ENCODE data around the gene ZNF429.
"Not testable (repeated sequence)": the region's sequence is repeated elsewhere in the genome, so short reads cannot be mapped to it uniquely, and the experiment has no call there.

ZNF429 gene

GRCh38 chr19:21519488-21519887 is 14.1 kb downstream of the ZNF429 start:
- no peak for DNase-seq

- no peak for DNase-seq
These were observed 27.5 kb downstream of the ZNF429 start for GRCh38 chr19:21532904-21533303.

GRCh38 chr19:21536741-21537290 is 31.4 kb downstream of the ZNF429 start:
- DNase-seq, result not testable (repeated sequence)

- DNase-seq, result no peak
These were observed 54.0 kb downstream of the ZNF429 start for GRCh38 chr19:21559444-21559843.

GRCh38 chr19:21564406-21564805 is 59.0 kb downstream of the ZNF429 start:
- no peak for DNase-seq

GRCh38 chr19:21566073-21566472 is 60.7 kb downstream of the ZNF429 start:
- no peak for DNase-seq

- not testable (repeated sequence) for DNase-seq
These were observed 62.4 kb downstream of the ZNF429 start for GRCh38 chr19:21567806-21568205.

GRCh38 chr19:21568816-21569493 is 63.6 kb downstream of the ZNF429 start:
- peak; percentile 60 for DNase-seq

GRCh38 chr19:21569494-21569865 is 64.1 kb downstream of the ZNF429 start:
- DNase-seq, result peak; percentile 18

- DNase-seq, result no peak
These were observed 65.9 kb downstream of the ZNF429 start for GRCh38 chr19:21571316-21571715.

GRCh38 chr19:21574607-21575006 is 69.2 kb downstream of the ZNF429 start:
- DNase-seq, result no peak

GRCh38 chr19:21576481-21576880 is 71.1 kb downstream of the ZNF429 start:
- no peak for DNase-seq

GRCh38 chr19:21580101-21580500 is 74.7 kb downstream of the ZNF429 start:
- no peak for DNase-seq

GRCh38 chr19:21580818-21581217 is 75.4 kb downstream of the ZNF429 start:
- no peak for DNase-seq

- no peak for DNase-seq
These were observed 76.3 kb downstream of the ZNF429 start for GRCh38 chr19:21581646-21582240.

- DNase-seq, result no peak
These were observed 79.1 kb downstream of the ZNF429 start for GRCh38 chr19:21584537-21584936.

GRCh38 chr19:21585281-21585890 is 80.0 kb downstream of the ZNF429 start:
- no peak for DNase-seq

- DNase-seq, result no peak
These were observed 81.1 kb downstream of the ZNF429 start for GRCh38 chr19:21586311-21587116.

GRCh38 chr19:21587117-21587461 is 81.7 kb downstream of the ZNF429 start:
- DNase-seq, result no peak

- no peak for DNase-seq
These were observed 82.1 kb downstream of the ZNF429 start for GRCh38 chr19:21587549-21587948.

- no peak for DNase-seq
These were observed 82.7 kb downstream of the ZNF429 start for GRCh38 chr19:21588065-21588601.

GRCh38 chr19:21590867-21591266 is 85.5 kb downstream of the ZNF429 start:
- DNase-seq, result no peak

- DNase-seq, result no peak
These were observed 87.6 kb downstream of the ZNF429 start for GRCh38 chr19:21593008-21593481.
